ENCODE results near the gene MPPED2. TPM values are rescaled to one million over a fixed set of nuclear protein-coding genes. Genes with fewer than 3 reads are reported as not detected.

Gene MPPED2
- total RNA-seq, 1 experiment from 2014 or later, result not detected

GRCh38 chr11:30510750-30511149 is 75.4 kb downstream of the MPPED2 start:
- H3K4me3 Mint-ChIP-seq (ENCODE audit: unreplicated experiment), result no peak overlapping the region
- BruUV-seq (replicated peaks), result no TSS peak
- no peaks in the 10 kb centered on the region for H3K36me3 Mint-ChIP-seq (ENCODE audit: insufficient read depth, unreplicated experiment)
- H3K4me1 Mint-ChIP-seq (ENCODE audit: insufficient read depth, unreplicated experiment), result no peaks in the 10 kb centered on the region
- peaks cover 74% of the 10 kb centered on the region for H3K27me3 Mint-ChIP-seq (ENCODE audit: insufficient read depth, unreplicated experiment)
- ChIA-PET POLR2A (interaction anchor here (0.6 kb wide), 1 partner anchor 116 kb away, joined by 3 read pairs; no protein-coding TSS in a partner anchor), CTCF (interaction anchor here (0.6 kb wide), 1 partner anchor 445 kb away, joined by 3 read pairs; no protein-coding TSS in a partner anchor)
- no peaks in the 10 kb centered on the region for H3K9me3 Mint-ChIP-seq (ENCODE audit: unreplicated experiment)
- no peak for DNase-seq (ENCODE audit: unreplicated experiment)
- intact Hi-C loops (cut with micrococcal nuclease), result no loop called here
- TF ChIP-seq CTCF (IDR thresholded peaks at IDR 0.05; ENCODE audit: unreplicated experiment), result no peak
- H3K27ac Mint-ChIP-seq (ENCODE audit: low read depth, unreplicated experiment), result no peak overlapping the region

GRCh38 chr11:30509364-30509763 is 76.8 kb downstream of the MPPED2 start:
- no TSS peak for BruUV-seq (replicated peaks)
- ChIA-PET CTCF (no interaction called here), POLR2A (interaction anchor here (0.6 kb wide), 1 partner anchor 323 kb away, joined by 4 read pairs; no protein-coding TSS in a partner anchor)
- Mint-ChIP-seq H3K27ac (ENCODE audit: low read depth, unreplicated experiment) (no peak overlapping the region), H3K27me3 (ENCODE audit: insufficient read depth, unreplicated experiment) (peaks cover 75% of the 10 kb centered on the region), H3K4me1 (ENCODE audit: insufficient read depth, unreplicated experiment) (no peaks in the 10 kb centered on the region), H3K9me3 (ENCODE audit: unreplicated experiment) (no peaks in the 10 kb centered on the region), H3K36me3 (ENCODE audit: insufficient read depth, unreplicated experiment) (no peaks in the 10 kb centered on the region), H3K4me3 (ENCODE audit: unreplicated experiment) (no peak overlapping the region)
- DNase-seq (ENCODE audit: unreplicated experiment), result no peak
- no peak for TF ChIP-seq CTCF (IDR thresholded peaks at IDR 0.05; ENCODE audit: unreplicated experiment)
- intact Hi-C loops (cut with micrococcal nuclease), result no loop called here

- ChIA-PET POLR2A (no interaction called here), CTCF (no interaction called here)
- no peaks in the 10 kb centered on the region for H3K4me1 Mint-ChIP-seq (ENCODE audit: insufficient read depth, unreplicated experiment)
- no peak overlapping the region for H3K4me3 Mint-ChIP-seq (ENCODE audit: unreplicated experiment)
- no peak overlapping the region for H3K27ac Mint-ChIP-seq (ENCODE audit: low read depth, unreplicated experiment)
- peaks cover 73% of the 10 kb centered on the region for H3K27me3 Mint-ChIP-seq (ENCODE audit: insufficient read depth, unreplicated experiment)
- no peaks in the 10 kb centered on the region for H3K36me3 Mint-ChIP-seq (ENCODE audit: insufficient read depth, unreplicated experiment)
- intact Hi-C loops (cut with micrococcal nuclease), result no loop called here
- no peaks in the 10 kb centered on the region for H3K9me3 Mint-ChIP-seq (ENCODE audit: unreplicated experiment)
- no TSS peak for BruUV-seq (replicated peaks)
- no peak for TF ChIP-seq CTCF (IDR thresholded peaks at IDR 0.05; ENCODE audit: unreplicated experiment)
- no peak for DNase-seq (ENCODE audit: unreplicated experiment)
These were observed 77.6 kb downstream of the MPPED2 start for GRCh38 chr11:30508594-30508993.

- no peaks in the 10 kb centered on the region for H3K4me1 Mint-ChIP-seq (ENCODE audit: insufficient read depth, unreplicated experiment)
- no peak overlapping the region for H3K4me3 Mint-ChIP-seq (ENCODE audit: unreplicated experiment)
- ChIA-PET CTCF (no interaction called here), POLR2A (no interaction called here)
- TF ChIP-seq CTCF (IDR thresholded peaks at IDR 0.05; ENCODE audit: unreplicated experiment), result no peak
- H3K9me3 Mint-ChIP-seq (ENCODE audit: unreplicated experiment), result no peaks in the 10 kb centered on the region
- no peak for DNase-seq (ENCODE audit: unreplicated experiment)
- H3K36me3 Mint-ChIP-seq (ENCODE audit: insufficient read depth, unreplicated experiment), result no peaks in the 10 kb centered on the region
- H3K27me3 Mint-ChIP-seq (ENCODE audit: insufficient read depth, unreplicated experiment), result peaks cover 83% of the 10 kb centered on the region
- no TSS peak for BruUV-seq (replicated peaks)
- no peak overlapping the region for H3K27ac Mint-ChIP-seq (ENCODE audit: low read depth, unreplicated experiment)
- intact Hi-C loops (cut with micrococcal nuclease), result no loop called here
These were observed 80.5 kb downstream of the MPPED2 start for GRCh38 chr11:30505603-30506002.
